Measurements from ENCODE around the gene ERP44.

- TF ChIP-seq REST (IDR thresholded peaks at IDR 0.05; ENCODE audit: insufficient read depth in 1 of 2, low read depth in 2 of 2, low read length in 2 of 2): no peak
- TF ChIP-seq TAF1 (IDR thresholded peaks at IDR 0.05; ENCODE audit: borderline replicate concordance, insufficient read depth, low read length): no peak
Measured at GRCh38 chr9:99986642-99987041, 112.2 kb downstream of the ERP44 start.
